Stimulated activated CD8-positive, alpha-beta memory T cell treated with anti-CD3 and anti-CD28 coated beads, Interleukin-4, amount 100 ng/mL, for 1 hour (primary cell): ENCODE results near the gene PTPRN2.

Experiments used
- DNase-seq, 2 donors: peaks; one replicate each; pipeline ENCODE4 v3.0.0-alpha.2; 2020; ENCODE audit warnings: low read depth in 2 of 2, low spot score in 1 of 2

The PTPRN2 gene

GRCh38 chr7:158328376-158329013 is 259.1 kb downstream of the PTPRN2 start:
- no peak for DNase-seq

- DNase-seq = no peak
These were observed 259.9 kb downstream of the PTPRN2 start for GRCh38 chr7:158327571-158328180.

GRCh38 chr7:158327012-158327411 is 260.6 kb downstream of the PTPRN2 start:
- no peak for DNase-seq

- DNase-seq = no peak
These were observed 261.9 kb downstream of the PTPRN2 start for GRCh38 chr7:158325530-158326381.

- DNase-seq = no peak
These were observed 262.9 kb downstream of the PTPRN2 start for GRCh38 chr7:158324397-158325360.

GRCh38 chr7:158323741-158324396 is 263.8 kb downstream of the PTPRN2 start:
- no peak for DNase-seq

- DNase-seq = no peak
These were observed 264.8 kb downstream of the PTPRN2 start for GRCh38 chr7:158322616-158323530.

GRCh38 chr7:158321936-158322615 is 265.5 kb downstream of the PTPRN2 start:
- DNase-seq = no peak

GRCh38 chr7:158321056-158321700 is 266.4 kb downstream of the PTPRN2 start:
- no peak for DNase-seq

- DNase-seq = no peak
These were observed 267.3 kb downstream of the PTPRN2 start for GRCh38 chr7:158320328-158320727.

- DNase-seq = no peak
These were observed 269.1 kb downstream of the PTPRN2 start for GRCh38 chr7:158318511-158318913.

GRCh38 chr7:158317238-158318205 is 270.1 kb downstream of the PTPRN2 start:
- DNase-seq = no peak

GRCh38 chr7:158316466-158317031 is 271.1 kb downstream of the PTPRN2 start:
- no peak for DNase-seq

GRCh38 chr7:158315881-158316280 is 271.7 kb downstream of the PTPRN2 start:
- DNase-seq = no peak

GRCh38 chr7:158315326-158315725 is 272.3 kb downstream of the PTPRN2 start:
- no peak for DNase-seq

- DNase-seq = no peak
These were observed 273.2 kb downstream of the PTPRN2 start for GRCh38 chr7:158314394-158314793.

- DNase-seq = no peak
These were observed 273.7 kb downstream of the PTPRN2 start for GRCh38 chr7:158313931-158314330.
